GM18508 (cell line): Measurements from ENCODE around the gene ZNF687.
"Not testable (repeated sequence)": the region's sequence is repeated elsewhere in the genome, so short reads cannot be mapped to it uniquely, and the experiment has no call there.

Source experiments
- ATAC-seq: cut with Tn5 transposase; IDR thresholded peaks from one replicate; pipeline ENCODE4 v1.9.1; 2021; ENCODE audit warnings: moderate number of reproducible peaks; ENCODE audit not compliant: insufficient read depth, unreplicated experiment

ZNF687 gene

DNA sequence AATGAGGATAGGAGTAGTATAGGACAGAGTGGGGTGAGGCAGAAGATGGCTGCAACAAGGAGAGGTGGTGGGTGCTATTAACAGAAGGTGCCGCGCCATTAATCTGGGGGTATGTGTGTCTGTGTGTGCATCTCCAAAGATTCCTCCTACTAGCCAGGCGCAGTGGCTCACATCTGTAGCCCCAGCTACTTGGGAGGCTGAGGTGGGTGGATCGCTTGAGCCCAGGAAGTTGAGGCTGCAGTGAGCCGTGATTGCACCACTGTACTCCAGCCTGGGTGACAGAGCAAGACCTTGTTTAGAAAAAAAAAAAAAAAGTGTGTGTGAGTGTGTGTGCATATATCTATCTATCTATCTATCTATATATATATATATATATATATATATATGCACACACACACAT lies 6.8 kb upstream of the ZNF687 start:
- not testable (repeated sequence) for ATAC-seq

- ATAC-seq: no peak
These were observed 4.8 kb upstream of the ZNF687 start for GRCh38 chr1:151277249-151277648.

DNA sequence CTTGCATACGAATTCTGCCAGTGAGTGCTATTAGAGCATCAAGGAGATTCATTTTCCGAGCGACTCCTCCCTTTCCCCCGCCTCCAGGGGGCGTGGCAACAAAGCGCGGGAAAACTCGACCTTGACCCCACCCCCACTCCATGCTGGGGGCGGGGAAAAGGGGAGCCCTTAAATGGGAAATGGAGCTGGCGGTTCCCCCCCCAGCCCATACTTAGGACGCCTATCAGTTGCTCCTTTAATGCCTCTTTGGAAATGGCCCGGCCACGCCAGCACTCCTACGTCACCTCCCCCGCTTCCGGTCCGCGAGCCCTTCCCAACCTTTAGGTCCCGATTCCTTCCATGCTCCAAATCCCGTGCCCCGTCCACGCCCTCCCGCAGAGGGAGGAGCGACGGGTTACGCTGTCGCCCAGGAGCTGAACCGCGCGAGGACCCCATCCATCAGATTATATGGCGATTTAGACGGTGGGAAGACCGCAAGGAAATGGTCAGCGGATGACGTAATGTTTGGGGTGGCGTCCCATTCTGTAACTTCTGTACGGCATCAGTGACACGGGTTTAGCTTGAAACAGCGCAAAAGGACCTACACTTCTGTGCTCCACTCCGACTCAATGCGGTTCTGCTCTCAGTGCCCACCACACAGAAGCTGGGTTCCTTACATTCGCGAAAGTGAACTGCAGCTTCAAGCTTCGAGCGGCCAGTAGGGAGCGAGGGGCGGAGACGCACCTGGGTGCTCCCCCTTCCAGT lies 702 bp upstream of the ZNF687 start:
- ATAC-seq: peak; percentile 15

- ATAC-seq: no peak
These were observed 1.0 kb downstream of the ZNF687 start for GRCh38 chr1:151282883-151283725.

- no peak for ATAC-seq
These were observed 2.0 kb downstream of the ZNF687 start for GRCh38 chr1:151284013-151284577.

- no peak for ATAC-seq
These were observed 4.7 kb downstream of the ZNF687 start for GRCh38 chr1:151286619-151287340.

- no peak for ATAC-seq
These were observed 5.2 kb downstream of the ZNF687 start for GRCh38 chr1:151287341-151287699.

DNA sequence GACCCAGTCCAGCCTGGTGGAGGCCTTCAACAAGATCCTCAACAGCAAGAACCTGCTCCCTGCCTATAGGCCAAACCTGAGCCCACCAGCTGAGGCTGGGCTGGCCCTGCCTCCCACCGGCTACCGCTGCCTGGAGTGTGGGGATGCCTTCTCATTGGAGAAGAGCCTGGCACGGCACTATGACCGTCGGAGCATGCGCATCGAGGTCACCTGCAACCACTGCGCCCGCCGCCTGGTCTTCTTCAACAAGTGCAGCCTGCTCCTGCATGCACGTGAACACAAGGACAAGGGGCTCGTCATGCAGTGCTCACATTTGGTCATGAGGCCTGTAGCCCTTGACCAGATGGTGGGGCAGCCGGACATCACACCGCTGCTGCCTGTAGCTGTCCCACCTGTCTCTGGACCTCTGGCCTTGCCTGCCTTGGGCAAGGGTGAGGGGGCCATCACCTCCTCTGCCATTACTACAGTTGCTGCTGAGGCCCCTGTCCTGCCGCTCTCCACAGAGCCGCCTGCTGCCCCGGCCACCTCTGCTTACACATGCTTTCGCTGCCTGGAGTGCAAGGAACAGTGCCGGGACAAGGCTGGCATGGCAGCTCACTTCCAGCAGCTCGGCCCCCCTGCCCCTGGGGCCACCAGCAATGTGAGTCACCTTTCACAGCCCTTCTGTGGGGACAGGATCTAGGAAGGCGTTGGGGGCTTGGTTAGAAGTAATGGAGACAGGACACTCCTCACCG lies 5.8 kb downstream of the ZNF687 start:
- no peak for ATAC-seq

DNA sequence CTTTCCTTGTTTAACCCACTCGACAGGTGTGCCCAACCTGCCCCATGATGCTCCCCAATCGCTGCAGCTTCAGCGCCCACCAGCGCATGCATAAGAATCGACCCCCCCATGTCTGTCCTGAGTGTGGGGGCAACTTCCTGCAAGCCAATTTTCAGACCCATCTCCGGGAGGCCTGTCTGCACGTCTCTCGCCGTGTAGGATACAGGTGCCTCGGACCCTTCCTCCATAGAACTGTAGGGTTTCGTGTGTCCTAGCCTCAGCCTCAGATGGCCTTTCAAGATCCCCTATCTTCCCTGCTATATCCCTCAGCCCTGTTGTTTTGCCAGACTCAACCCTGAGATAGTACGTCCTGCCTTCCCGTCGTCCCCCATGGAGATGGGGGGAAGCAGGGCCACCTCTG lies 6.4 kb downstream of the ZNF687 start:
- no peak for ATAC-seq

- ATAC-seq: no peak
These were observed 7.2 kb downstream of the ZNF687 start for GRCh38 chr1:151289080-151289935.

DNA sequence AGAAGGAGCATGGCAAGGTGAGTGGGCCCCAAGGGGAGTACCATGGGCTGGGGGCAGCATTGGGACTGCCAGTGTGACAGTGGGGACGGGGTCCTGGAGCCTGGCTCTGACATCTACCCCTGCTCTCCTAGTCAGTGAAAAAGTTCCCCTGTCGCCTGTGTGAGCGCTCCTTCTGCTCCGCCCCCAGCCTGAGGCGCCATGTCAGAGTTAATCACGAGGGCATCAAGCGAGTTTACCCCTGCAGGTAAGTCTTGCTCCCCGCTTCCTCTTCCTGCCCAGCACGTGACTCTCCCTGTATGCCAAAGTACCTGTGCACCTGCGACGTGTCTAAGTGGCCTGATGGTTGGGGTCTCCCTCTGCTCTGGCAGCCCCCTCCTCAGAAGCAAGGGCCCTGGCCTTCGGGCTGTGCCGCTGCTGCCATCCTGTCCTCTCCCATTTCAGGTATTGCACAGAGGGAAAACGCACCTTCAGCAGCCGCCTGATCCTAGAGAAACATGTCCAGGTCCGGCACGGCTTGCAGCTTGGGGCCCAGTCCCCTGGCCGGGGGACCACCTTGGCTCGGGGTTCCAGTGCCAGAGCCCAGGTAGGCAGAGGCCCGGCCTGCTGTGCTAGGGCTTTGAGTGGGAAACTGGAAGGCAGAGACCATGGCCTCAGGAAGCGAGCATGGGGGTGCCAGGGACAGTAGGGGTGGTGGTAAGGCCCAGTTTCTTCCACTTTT lies 8.1 kb downstream of the ZNF687 start:
- ATAC-seq: no peak

GRCh38 chr1:151290709-151291303 lies 8.7 kb downstream of the ZNF687 start:
- ATAC-seq: no peak

GRCh38 chr1:151292207-151293030 lies 10.3 kb downstream of the ZNF687 start:
- ATAC-seq: no peak

- no peak for ATAC-seq
These were observed 11.0 kb downstream of the ZNF687 start for GRCh38 chr1:151293093-151293492.

- ATAC-seq: no peak
These were observed 12.8 kb downstream of the ZNF687 start for GRCh38 chr1:151294742-151295462.

GRCh38 chr1:151309811-151310323 lies 27.8 kb downstream of the ZNF687 start:
- ATAC-seq: no peak
